Measurements from ENCODE around the gene PRDM5. TPM values are rescaled to one million over a fixed set of nuclear protein-coding genes. Genes with fewer than 3 reads are reported as not detected.

PRDM5 gene
- total RNA-seq, 4 donors from 2014 or later: 1.2 to 6.9 (median 4.4) TPM

DNA sequence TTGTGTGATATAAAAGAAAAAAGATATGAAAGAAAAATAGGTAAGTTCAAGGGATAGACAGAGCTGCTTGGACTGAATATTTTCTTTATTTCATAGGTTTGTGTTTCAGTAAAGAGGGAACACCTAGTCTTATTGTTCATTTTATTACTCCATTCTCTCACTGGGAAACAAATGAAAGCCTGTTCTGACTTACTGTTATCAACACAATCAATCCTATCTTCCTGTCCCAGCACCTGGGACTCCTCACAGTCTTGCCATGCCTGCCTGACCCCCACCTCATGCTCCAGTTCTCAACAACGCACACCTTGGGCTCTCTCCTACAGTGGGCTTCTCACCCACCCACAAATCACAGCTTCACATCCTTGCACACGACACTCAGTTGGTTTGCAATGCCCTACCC is 189.5 kb downstream of the PRDM5 start:
- no peak for DNase-seq (ENCODE audit: low spot score in 2 of 2)
- WGBS, 2 donors: 92 to 94% methylated on average over 2 of the region's 2 CpGs
- intact Hi-C loops (cut with DNase I; ENCODE audit: low total_unique reads): no loop called here
- H3K4me3 ChIP-seq (ENCODE audit: low read depth, poor library complexity, severe bottlenecking): no peak overlapping the region
- TF ChIP-seq, protein P1, sequence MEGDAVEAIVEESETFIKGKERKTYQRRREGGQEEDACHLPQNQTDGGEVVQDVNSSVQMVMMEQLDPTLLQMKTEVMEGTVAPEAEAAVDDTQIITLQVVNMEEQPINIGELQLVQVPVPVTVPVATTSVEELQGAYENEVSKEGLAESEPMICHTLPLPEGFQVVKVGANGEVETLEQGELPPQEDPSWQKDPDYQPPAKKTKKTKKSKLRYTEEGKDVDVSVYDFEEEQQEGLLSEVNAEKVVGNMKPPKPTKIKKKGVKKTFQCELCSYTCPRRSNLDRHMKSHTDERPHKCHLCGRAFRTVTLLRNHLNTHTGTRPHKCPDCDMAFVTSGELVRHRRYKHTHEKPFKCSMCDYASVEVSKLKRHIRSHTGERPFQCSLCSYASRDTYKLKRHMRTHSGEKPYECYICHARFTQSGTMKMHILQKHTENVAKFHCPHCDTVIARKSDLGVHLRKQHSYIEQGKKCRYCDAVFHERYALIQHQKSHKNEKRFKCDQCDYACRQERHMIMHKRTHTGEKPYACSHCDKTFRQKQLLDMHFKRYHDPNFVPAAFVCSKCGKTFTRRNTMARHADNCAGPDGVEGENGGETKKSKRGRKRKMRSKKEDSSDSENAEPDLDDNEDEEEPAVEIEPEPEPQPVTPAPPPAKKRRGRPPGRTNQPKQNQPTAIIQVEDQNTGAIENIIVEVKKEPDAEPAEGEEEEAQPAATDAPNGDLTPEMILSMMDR (IDR thresholded peaks at IDR 0.05): no peak
- TF ChIP-seq POLR2A (IDR thresholded peaks at IDR 0.05): no peak

DNA sequence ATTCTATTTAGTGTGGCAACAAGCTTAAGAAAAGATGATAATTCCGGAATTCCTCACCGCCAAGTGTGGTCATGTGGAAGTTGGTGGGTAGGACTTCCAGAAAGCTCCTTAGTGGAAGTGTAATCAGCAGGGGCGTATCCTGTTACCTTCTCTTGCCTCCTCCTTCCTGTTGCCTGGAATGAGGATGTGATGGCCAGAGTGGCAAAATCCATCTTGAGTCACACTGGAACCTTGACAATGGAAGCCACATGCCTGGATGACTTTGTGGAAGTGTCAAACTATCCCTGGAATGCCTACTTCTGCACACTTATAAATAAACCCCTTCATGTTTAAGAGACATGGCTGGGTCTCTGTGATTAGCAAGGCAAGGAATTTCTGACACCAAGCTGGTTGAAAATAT is 191.0 kb downstream of the PRDM5 start:
- no peak for TF ChIP-seq POLR2A (IDR thresholded peaks at IDR 0.05)
- no peak overlapping the region for H3K4me3 ChIP-seq (ENCODE audit: low read depth, poor library complexity, severe bottlenecking)
- WGBS, 2 donors: 74 to 80% methylated on average over 3 of the region's 3 CpGs
- no peak for DNase-seq (ENCODE audit: low spot score in 2 of 2)
- intact Hi-C loops (cut with DNase I; ENCODE audit: low total_unique reads): no loop called here

DNA sequence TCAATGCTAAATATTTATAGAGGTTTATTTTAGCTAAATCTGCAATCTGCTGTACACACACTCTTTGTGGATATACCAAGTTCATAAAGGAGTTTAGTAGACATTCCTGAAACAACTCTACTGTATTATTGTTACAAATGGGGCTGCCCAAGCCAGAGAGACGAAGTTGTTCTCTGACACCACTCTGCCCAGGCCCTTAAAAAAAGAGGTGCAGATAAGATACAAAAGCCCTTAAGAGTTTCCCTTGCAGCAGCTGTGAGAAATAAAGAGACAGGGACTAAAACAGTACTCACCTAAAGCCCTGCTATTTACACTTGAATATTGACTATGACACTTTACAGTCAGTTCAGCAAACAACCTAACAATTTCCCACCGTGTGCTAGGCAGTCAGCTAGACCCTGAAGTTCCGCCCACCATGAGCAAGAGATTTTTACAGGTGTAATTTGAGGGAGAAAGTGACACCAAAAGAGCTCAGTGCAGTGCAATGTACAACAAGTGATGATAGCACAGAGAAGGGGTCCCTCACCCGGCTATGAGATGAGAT is 191.7 kb downstream of the PRDM5 start:
- 79 to 85% methylated on average over 4 of the region's 4 CpGs for WGBS, 2 donors
- no peak for DNase-seq (ENCODE audit: low spot score in 2 of 2)

DNA sequence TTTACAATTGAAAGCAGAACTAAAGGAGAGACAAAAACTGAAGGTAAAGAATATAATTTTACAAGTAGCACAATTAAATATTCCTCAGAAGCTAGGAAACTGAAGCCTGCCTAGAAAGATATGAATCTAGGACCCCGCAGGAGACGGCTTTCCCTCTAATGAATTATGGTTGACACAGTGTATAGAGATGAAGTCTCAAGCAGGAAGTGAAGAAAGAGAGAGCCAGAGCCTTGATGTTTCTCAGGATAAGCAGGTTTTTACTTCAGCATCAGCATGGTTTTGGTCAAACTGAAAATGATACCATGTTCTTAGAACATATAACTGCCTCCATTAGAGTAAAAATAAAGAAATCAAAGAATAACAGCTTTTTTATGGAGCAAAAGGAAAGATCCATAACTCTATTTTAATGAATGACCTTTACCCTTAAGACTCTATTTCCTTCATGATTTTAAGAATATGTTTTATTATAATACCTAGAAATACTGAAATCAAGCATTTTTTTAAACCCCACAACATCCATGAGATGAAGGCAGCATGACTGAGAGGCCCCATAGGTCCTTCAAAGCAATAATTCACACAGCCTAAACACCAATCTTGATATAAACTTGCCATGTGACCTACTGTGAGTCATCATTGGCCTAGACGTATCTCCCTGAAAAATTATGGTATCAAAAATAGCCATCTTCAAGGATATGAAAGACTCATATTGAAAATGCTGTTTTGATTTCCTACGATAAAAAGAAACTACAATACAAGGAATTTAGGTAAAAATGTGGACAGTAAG is 193.4 kb downstream of the PRDM5 start:
- no peak for DNase-seq (ENCODE audit: low spot score in 2 of 2)
- H3K4me3 ChIP-seq (ENCODE audit: low read depth, poor library complexity, severe bottlenecking): no peak overlapping the region
- no peak for TF ChIP-seq POLR2A (IDR thresholded peaks at IDR 0.05)
- TF ChIP-seq, protein P1 (IDR thresholded peaks at IDR 0.05): no peak
- intact Hi-C loops (cut with DNase I; ENCODE audit: low total_unique reads): no loop called here
- 80% methylated on average over 4 of the region's 4 CpGs for WGBS, 2 donors

More for the DNA sequence above, 191.7 kb downstream of the PRDM5 start:
- TF ChIP-seq, protein P1 (IDR thresholded peaks at IDR 0.05): no peak
- TF ChIP-seq POLR2A (IDR thresholded peaks at IDR 0.05): no peak
- H3K4me3 ChIP-seq (ENCODE audit: low read depth, poor library complexity, severe bottlenecking): no peak overlapping the region
- intact Hi-C loops (cut with DNase I; ENCODE audit: low total_unique reads): no loop called here

DNA sequence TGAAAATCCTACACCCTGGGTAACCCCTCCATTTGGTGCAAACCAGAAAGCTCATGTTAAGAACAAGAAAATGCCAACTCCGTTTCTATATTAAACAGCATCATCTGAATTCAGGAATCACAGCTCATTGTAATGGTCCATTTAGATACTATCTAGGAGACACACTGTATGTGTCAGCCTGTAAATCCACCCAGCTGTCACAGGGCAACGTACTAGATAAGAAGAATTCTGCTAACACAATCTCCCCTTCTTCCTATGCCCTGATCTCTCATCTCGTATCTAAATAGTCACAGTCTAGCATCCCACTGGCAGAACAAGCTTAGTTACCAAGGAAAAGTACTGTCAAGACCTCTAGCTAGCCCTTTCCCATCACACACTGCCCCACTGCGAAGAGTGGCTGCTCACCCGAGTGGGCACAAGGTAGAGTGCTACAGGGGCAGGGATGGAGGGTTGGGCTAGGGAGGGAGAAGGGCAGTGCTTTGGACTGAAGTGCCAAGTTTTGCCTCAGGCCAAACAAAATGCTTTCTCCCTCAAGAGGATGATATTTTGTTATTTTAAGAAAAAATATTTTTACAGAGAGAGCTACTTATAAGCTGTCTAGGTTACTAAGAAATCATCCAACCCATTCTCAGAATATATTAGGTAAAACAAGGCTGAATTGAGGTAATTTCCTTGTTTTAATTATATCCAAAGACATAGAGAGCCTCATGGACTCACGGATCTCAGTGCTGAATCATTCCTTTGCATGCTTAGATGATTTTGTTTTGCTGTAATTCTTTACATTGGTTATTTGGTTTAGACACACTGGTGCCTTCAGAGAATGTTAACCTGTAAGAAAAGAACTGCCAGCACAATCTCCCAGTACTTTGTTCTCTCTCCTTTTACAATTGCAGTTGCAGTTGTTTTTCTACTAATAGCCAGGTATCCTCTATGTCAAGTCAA is 196.6 kb downstream of the PRDM5 start:
- DNase-seq (ENCODE audit: low spot score in 2 of 2): no peak
- intact Hi-C loops (cut with DNase I; ENCODE audit: low total_unique reads): no loop called here
- TF ChIP-seq, protein P1 (IDR thresholded peaks at IDR 0.05): no peak
- TF ChIP-seq POLR2A (IDR thresholded peaks at IDR 0.05): no peak
- no peak overlapping the region for H3K4me3 ChIP-seq (ENCODE audit: low read depth, poor library complexity, severe bottlenecking)
- 82 to 87% methylated on average over 6 of the region's 6 CpGs for WGBS, 2 donors

DNA sequence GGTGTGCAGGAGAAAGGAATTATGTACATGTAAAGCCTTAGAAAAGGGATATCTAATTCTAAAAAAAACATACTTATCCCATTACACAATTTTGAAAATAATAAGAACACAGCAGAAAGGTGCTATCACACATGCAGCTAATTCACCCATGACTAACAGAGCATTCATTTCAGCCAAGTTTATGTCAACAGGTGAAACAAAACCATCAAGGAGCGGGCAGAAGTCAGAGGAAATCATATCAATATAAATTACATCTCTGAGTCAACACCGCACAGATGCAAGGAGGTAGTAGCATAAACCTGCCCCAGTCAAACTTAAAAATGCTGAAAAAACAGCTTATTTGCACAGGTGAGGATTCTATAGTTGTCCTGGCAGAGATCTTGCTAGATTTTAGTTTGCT is 197.9 kb downstream of the PRDM5 start:
- no peak overlapping the region for H3K4me3 ChIP-seq (ENCODE audit: low read depth, poor library complexity, severe bottlenecking)
- no peak for DNase-seq (ENCODE audit: low spot score in 2 of 2)
- 77% methylated on average over 2 of the region's 2 CpGs for WGBS, 2 donors

More for the DNA sequence above, 197.9 kb downstream of the PRDM5 start:
- intact Hi-C loops (cut with DNase I; ENCODE audit: low total_unique reads): no loop called here
- TF ChIP-seq, protein P1 (IDR thresholded peaks at IDR 0.05): no peak
- TF ChIP-seq POLR2A (IDR thresholded peaks at IDR 0.05): no peak
